IgD-negative memory B cell (primary cell): ENCODE results near the gene RUNX2. TPM values are rescaled to one million over a fixed set of nuclear protein-coding genes. Genes with fewer than 3 reads are reported as not detected.

Experiments used
- H3K27ac Mint-ChIP-seq, 3 donors: one replicate each; pipeline ENCODE4 v1.8.0; 2020 to 2022; ENCODE audit warnings: mild to moderate bottlenecking in 3 of 3, mixed read lengths in 3 of 3, moderate library complexity in 1 of 3
- H3K27me3 Mint-ChIP-seq: one replicate; pipeline ENCODE4 v1.8.0; 2021; ENCODE audit warnings: mixed read lengths
- H3K36me3 Mint-ChIP-seq: one replicate; pipeline ENCODE4 v1.8.0; 2020; ENCODE audit warnings: mild to moderate bottlenecking, mixed read lengths
- H3K4me1 Mint-ChIP-seq, 3 donors: one replicate each; pipeline ENCODE4 v1.8.0; 2020 to 2022; ENCODE audit warnings: mixed read lengths in 3 of 3, mild to moderate bottlenecking in 1 of 3
- H3K4me3 Mint-ChIP-seq, 4 donors: one replicate each; pipeline ENCODE4 v1.8.0; 2020 to 2022; ENCODE audit warnings: mild to moderate bottlenecking in 4 of 4, mixed read lengths in 4 of 4, moderate library complexity in 3 of 4
- H3K9me3 Mint-ChIP-seq, 3 donors: one replicate each; pipeline ENCODE4 v1.8.0; 2020 to 2021; ENCODE audit warnings: mixed read lengths in 3 of 3, mild to moderate bottlenecking in 1 of 3
- polyA plus RNA-seq: library from polyadenylated mRNA; unstranded; fragments of 300-500 nt; fragmentation: Illumina TruSeq; gene quantifications from one replicate; pipeline ENCODE4 v1.2.3, GENCODE V29; 2021

The RUNX2 gene
- polyA plus RNA-seq, 1 donor from 2014 or later = 2.9 TPM

- no peak overlapping the region for H3K27ac Mint-ChIP-seq
- H3K4me3 Mint-ChIP-seq = no peak overlapping the region
- H3K27me3 Mint-ChIP-seq = peaks cover 5% of the 10 kb centered on the region
- H3K36me3 Mint-ChIP-seq = no peaks in the 10 kb centered on the region
- no peaks in the 10 kb centered on the region for H3K9me3 Mint-ChIP-seq
- peaks cover 0 to 1% (median 0%) of the 10 kb centered on the region in 3 donors for H3K4me1 Mint-ChIP-seq
Observed at GRCh38 chr6:45637611-45638257, 309.6 kb downstream of the RUNX2 start.

- no peak overlapping the region for H3K4me3 Mint-ChIP-seq
- H3K27me3 Mint-ChIP-seq = peaks cover 5% of the 10 kb centered on the region
- H3K27ac Mint-ChIP-seq = no peak overlapping the region
- H3K36me3 Mint-ChIP-seq = no peaks in the 10 kb centered on the region
- peaks cover 5 to 7% (median 5%) of the 10 kb centered on the region in 3 donors for H3K4me1 Mint-ChIP-seq
- no peaks in the 10 kb centered on the region for H3K9me3 Mint-ChIP-seq
Observed at GRCh38 chr6:45640081-45640491, 312.0 kb downstream of the RUNX2 start.

- H3K4me3 Mint-ChIP-seq = no peak overlapping the region
Observed at GRCh38 chr6:45640811-45641210, 312.7 kb downstream of the RUNX2 start.

GRCh38 chr6:45642331-45643125, 314.4 kb downstream of the RUNX2 start:
- Mint-ChIP-seq H3K4me3 (no peak overlapping the region), H3K9me3 (no peaks in the 10 kb centered on the region), H3K36me3 (no peaks in the 10 kb centered on the region), H3K4me1 (peaks cover 14 to 16% (median 15%) of the 10 kb centered on the region in 3 donors), H3K27ac (no peak overlapping the region), H3K27me3 (peaks cover 5% of the 10 kb centered on the region)

More at GRCh38 chr6:45640811-45641210, 312.7 kb downstream of the RUNX2 start:
- no peaks in the 10 kb centered on the region for H3K36me3 Mint-ChIP-seq
- peaks cover 5% of the 10 kb centered on the region for H3K27me3 Mint-ChIP-seq
- H3K4me1 Mint-ChIP-seq = peaks cover 8 to 13% (median 10%) of the 10 kb centered on the region in 3 donors
- no peaks in the 10 kb centered on the region for H3K9me3 Mint-ChIP-seq
- H3K27ac Mint-ChIP-seq = peak overlapping the region in 1 of 3 donors; percentile 82

GRCh38 chr6:45643126-45643525, 315.0 kb downstream of the RUNX2 start:
- peaks cover 14 to 16% (median 15%) of the 10 kb centered on the region in 3 donors for H3K4me1 Mint-ChIP-seq
- no peak overlapping the region for H3K27ac Mint-ChIP-seq
- peaks cover 5% of the 10 kb centered on the region for H3K27me3 Mint-ChIP-seq
- no peaks in the 10 kb centered on the region for H3K9me3 Mint-ChIP-seq
- H3K36me3 Mint-ChIP-seq = no peaks in the 10 kb centered on the region
- no peak overlapping the region for H3K4me3 Mint-ChIP-seq

- H3K27ac Mint-ChIP-seq = peak overlapping the region in 2 of 3 donors; percentile 53 to 78
- no peaks in the 10 kb centered on the region for H3K36me3 Mint-ChIP-seq
- peaks cover 13 to 16% (median 15%) of the 10 kb centered on the region in 3 donors for H3K4me1 Mint-ChIP-seq
- H3K4me3 Mint-ChIP-seq = no peak overlapping the region
- no peaks in the 10 kb centered on the region for H3K9me3 Mint-ChIP-seq
- H3K27me3 Mint-ChIP-seq = peaks cover 1% of the 10 kb centered on the region
Observed at GRCh38 chr6:45644720-45645119, 316.6 kb downstream of the RUNX2 start.

DNA sequence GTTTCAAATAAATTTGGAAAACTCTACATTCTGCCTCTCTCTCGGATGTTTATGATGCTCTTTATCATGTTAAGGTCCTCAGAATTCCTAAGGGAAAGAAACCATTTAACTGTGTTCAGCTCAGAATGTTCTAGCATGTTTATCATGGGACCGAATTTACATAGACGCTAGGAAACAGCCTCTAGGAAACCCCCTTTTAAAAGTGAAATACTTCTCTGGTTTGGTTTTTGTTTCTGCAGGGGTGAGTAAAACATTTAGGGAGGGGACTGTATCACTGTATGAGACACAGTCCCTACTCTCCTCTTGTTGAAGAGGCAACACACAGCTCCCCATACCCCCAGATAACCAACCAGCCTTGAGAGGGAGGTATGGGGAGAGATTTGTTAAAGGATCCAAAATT, 317.2 kb downstream of the RUNX2 start:
- no peaks in the 10 kb centered on the region for H3K36me3 Mint-ChIP-seq
- peaks cover 13 to 16% (median 15%) of the 10 kb centered on the region in 3 donors for H3K4me1 Mint-ChIP-seq
- H3K9me3 Mint-ChIP-seq = no peaks in the 10 kb centered on the region
- peak overlapping the region in 2 of 3 donors; percentile 9 to 78 for H3K27ac Mint-ChIP-seq
- peak overlapping the region in 1 of 4 donors; percentile 61 for H3K4me3 Mint-ChIP-seq
- H3K27me3 Mint-ChIP-seq = peaks cover 1% of the 10 kb centered on the region

DNA sequence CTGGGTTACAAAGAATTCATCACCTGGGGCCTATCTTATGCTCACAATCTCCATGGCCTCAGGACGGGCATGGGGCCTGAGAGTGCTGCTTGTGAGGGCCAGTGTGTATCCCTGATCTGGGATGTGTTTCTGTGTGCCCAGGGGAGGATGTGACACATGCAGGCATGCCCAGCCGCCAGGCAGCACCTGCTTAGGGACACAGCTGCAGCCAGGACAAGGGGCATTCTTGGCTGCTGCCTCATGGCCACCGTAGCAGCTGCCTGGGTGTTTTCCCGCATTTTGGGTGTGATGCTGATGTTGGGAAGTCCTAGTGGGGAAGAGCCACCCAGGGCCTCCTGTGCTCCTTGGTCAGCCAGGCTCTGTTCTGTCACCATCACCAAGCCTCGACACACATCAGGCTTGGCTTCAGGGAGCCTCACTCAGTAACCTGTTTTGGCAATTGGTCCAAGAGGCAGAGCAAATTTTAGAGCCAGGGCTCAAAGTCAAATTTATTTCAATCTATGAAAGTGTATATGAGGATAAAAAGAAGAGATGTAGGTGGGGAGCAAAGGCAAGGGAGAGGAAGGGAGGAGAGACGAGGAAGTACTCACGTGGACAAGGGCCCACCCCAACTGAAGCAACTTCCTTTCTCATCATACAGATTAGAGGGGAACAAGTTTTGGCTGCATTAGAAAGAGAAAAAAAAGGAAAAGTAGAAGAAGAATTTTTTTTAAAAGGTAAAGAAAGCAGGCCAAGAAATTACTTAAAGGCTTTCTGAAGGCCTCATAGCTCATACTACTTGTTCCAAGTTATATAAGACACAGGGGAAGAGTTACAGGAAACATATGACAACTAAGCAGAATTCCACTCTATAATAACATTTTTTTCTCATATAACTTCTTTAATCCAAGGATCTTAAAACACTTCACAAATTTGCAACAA, 319.5 kb downstream of the RUNX2 start:
- no peaks in the 10 kb centered on the region for H3K9me3 Mint-ChIP-seq
- H3K4me1 Mint-ChIP-seq = peaks cover 13 to 16% (median 15%) of the 10 kb centered on the region in 3 donors
- no peak overlapping the region for H3K4me3 Mint-ChIP-seq
- peaks cover 1% of the 10 kb centered on the region for H3K27me3 Mint-ChIP-seq
- no peaks in the 10 kb centered on the region for H3K36me3 Mint-ChIP-seq
- no peak overlapping the region for H3K27ac Mint-ChIP-seq

DNA sequence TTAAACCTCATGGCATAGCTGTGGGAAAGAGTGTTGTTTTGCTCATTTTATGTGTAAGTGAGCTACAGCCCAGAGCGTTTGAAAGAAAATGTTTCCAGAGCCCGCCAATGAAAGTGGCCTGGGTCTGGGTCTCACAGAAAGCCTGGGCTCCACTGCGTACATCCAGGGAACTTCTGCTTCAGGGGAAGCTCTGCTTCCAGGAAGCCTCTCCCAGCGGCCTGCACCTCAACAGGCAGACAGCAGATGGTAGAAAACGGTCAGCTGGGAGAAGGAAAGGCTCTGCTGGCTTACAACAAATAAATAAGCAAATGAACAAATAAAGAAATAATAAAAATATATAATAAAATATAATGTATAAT, 320.1 kb downstream of the RUNX2 start:
- Mint-ChIP-seq H3K27ac (no peak overlapping the region), H3K9me3 (no peaks in the 10 kb centered on the region), H3K4me1 (peaks cover 14 to 20% (median 15%) of the 10 kb centered on the region in 3 donors), H3K36me3 (no peaks in the 10 kb centered on the region), H3K4me3 (no peak overlapping the region), H3K27me3 (peaks cover 2% of the 10 kb centered on the region)

DNA sequence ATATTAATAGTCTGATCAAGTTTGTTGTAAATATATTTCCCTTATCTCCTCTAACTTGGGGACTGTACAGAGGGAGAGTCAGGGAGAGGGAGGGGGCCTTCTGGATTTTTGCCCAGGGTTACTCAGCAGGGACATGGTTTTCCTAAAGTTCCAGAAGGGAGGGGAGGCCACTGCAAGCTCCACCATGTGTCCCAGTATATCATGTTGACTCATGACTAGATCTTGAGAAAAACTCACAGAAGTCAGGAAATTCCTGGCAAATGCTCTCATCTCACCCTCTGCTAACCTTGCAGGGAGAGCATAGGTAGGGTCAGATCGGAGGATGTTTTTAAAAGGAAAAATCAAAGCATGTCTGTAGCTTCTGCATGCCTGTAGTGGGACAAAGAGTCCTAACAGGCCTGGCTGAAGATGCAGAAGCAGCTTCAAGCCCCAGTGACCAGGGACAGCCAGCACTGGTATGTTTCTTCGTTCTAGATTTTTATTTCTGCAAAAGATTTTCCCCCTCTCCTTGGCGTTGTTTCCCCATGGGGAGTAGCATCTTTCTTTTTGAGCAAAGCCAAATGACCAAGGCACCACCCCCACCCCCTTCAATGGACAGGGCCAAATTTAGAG, 322.5 kb downstream of the RUNX2 start:
- Mint-ChIP-seq H3K27ac (peak overlapping the region in 1 of 3 donors; percentile 2), H3K27me3 (peaks cover 10% of the 10 kb centered on the region), H3K9me3 (peaks cover 0 to 1% (median 0%) of the 10 kb centered on the region in 3 donors), H3K4me1 (peaks cover 3 to 13% (median 4%) of the 10 kb centered on the region in 3 donors), H3K4me3 (no peak overlapping the region), H3K36me3 (peaks cover 1% of the 10 kb centered on the region)

DNA sequence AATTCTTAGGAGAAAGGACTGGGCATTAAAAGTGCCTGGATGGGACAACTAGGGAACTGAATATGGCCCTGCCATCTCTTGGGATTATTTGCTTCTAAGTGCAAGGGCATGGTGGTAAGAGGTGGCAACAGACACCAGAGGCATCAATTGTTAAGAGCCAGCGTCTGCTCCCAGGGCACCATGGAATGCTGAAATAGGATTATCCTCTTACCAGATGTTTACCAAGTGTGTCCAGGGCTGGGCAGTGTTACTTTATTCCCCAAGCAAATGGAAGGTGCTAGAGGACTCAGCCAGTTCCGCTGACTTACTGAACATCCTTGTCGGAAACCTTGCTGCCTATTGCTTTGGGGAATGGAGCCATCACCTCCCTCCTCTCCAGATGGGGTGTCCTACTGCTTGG, 323.2 kb downstream of the RUNX2 start:
- Mint-ChIP-seq H3K27ac (no peak overlapping the region), H3K27me3 (peaks cover 10% of the 10 kb centered on the region), H3K4me3 (no peak overlapping the region), H3K4me1 (peaks cover 2 to 10% (median 4%) of the 10 kb centered on the region in 3 donors), H3K9me3 (peaks cover 0 to 1% (median 0%) of the 10 kb centered on the region in 3 donors), H3K36me3 (peaks cover 1% of the 10 kb centered on the region)

- H3K4me1 Mint-ChIP-seq = peaks cover 0 to 4% (median 2%) of the 10 kb centered on the region in 3 donors
- H3K36me3 Mint-ChIP-seq = peaks cover 5% of the 10 kb centered on the region
- no peak overlapping the region for H3K27ac Mint-ChIP-seq
- H3K27me3 Mint-ChIP-seq = peaks cover 14% of the 10 kb centered on the region
- H3K4me3 Mint-ChIP-seq = no peak overlapping the region
- peaks cover 0 to 1% (median 0%) of the 10 kb centered on the region in 3 donors for H3K9me3 Mint-ChIP-seq
Observed at GRCh38 chr6:45652416-45652815, 324.3 kb downstream of the RUNX2 start.

DNA sequence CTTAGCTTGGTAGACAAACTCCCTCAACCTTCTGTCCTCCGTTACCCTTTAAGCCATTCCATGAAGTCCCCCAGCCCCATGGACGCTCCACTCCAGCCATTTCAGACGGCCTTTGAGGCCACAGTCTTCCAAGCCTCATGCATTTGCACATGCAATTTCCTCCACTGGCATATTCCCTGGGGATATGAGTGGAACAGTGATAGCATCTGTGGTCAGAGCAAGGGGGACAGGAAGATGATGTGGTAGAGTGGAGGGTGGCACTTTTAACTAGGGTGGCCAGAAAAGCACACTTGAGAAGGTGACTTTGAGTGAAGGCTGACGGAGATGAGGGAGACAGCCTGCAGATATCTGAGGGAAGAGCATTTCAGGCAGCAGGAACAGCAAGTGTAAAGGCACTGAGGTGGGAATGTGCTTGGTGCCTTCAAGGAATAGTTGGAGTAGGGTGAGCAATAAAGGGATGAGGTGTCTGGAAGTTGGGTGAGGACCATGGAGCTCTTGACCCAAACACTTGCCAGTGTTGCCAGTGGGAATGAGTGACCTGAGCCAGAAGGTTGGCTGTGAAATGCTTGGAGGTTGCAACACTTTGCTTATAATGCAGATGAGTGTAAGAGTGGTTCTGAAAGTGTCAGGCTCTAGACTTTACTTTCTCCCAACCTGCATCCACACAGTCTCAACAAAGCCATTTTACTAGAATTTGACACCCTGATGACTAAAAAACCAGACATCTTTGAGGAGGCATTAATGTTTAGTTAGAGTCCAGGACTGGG, 325.2 kb downstream of the RUNX2 start:
- Mint-ChIP-seq H3K4me1 (peaks cover 4 to 5% (median 4%) of the 10 kb centered on the region in 3 donors), H3K4me3 (no peak overlapping the region), H3K27ac (no peak overlapping the region), H3K27me3 (peaks cover 13% of the 10 kb centered on the region), H3K9me3 (peaks cover 0 to 1% (median 0%) of the 10 kb centered on the region in 3 donors), H3K36me3 (peaks cover 5% of the 10 kb centered on the region)

GRCh38 chr6:45654673-45655072, 326.5 kb downstream of the RUNX2 start:
- Mint-ChIP-seq H3K36me3 (peaks cover 5% of the 10 kb centered on the region), H3K27me3 (peaks cover 13% of the 10 kb centered on the region), H3K9me3 (peaks cover 0 to 1% (median 0%) of the 10 kb centered on the region in 3 donors), H3K4me1 (peaks cover 11 to 14% (median 13%) of the 10 kb centered on the region in 3 donors), H3K4me3 (no peak overlapping the region), H3K27ac (no peak overlapping the region)
